SK-N-SH (cell line): Measurements from ENCODE around the gene PRAF2. TPM values are rescaled to one million over a fixed set of nuclear protein-coding genes. Genes with fewer than 3 reads are reported as not detected.

ENCODE experiments used
- CTCF ChIA-PET: fragments of 300-600, 350-600 bp; formaldehyde crosslinking; extraction: SDS; loops from one replicate; lab custom pipeline; 2021; lab: Yijun Ruan, JAX
- POLR2A ChIA-PET: fragments of 350-600 bp; sonication (Branson Sonifier 250); formaldehyde crosslinking; extraction: SDS; loops from one replicate; lab custom pipeline; 2020; ENCODE audit warnings: antibody characterized with exemption, inconsistent platforms; lab: Yijun Ruan, JAX
- DNase-seq: peaks from one replicate; pipeline ENCODE4 v3.0.0; 2012
- H2AFZ ChIP-seq: fragments of 200-600 bp; sonication (generic); 2 replicates; pipeline ENCODE4 v1.8.1; 2016; ENCODE audit warnings: antibody characterized with exemption, mild to moderate bottlenecking, low read depth
- H3F3A ChIP-seq: fragments of 200-600 bp; sonication (generic); replicated peaks from 2 replicates; pipeline ENCODE3; 2016; ENCODE audit warnings: antibody characterized with exemption, mild to moderate bottlenecking; ENCODE audit not compliant: insufficient read depth
- H3K27ac ChIP-seq, 2 experiments: fragments of 200-500 bp in 1 of 2; fragments of 200-600 bp in 1 of 2; sonication (Bioruptor generic) in 1 of 2; sonication (generic), shearing (Covaris generic) in 1 of 2; 2 replicates each; pipeline versions ENCODE4 v1.5.1 to v1.6.1; 2014 to 2016; ENCODE audit warnings: low read depth in 2 of 2, inconsistent platforms in 1 of 2, low read length in 1 of 2, mild to moderate bottlenecking in 1 of 2, mixed read lengths in 1 of 2
- H3K27me3 ChIP-seq: fragments of 200-600 bp; sonication (generic), shearing (Covaris generic); 2 replicates; pipeline ENCODE4 v1.6.1; 2016; ENCODE audit warnings: mixed run types; ENCODE audit not compliant: insufficient read depth
- H3K36me3 ChIP-seq, 2 experiments: fragments of 200-500 bp in 1 of 2; fragments of 200-600 bp in 1 of 2; sonication (Bioruptor generic) in 1 of 2; sonication (generic) in 1 of 2; replicated peaks in 1 of 2; 2 replicates each; pipeline versions ENCODE3 to v1.5.1; 2014 to 2016; ENCODE audit warnings: low read length in 1 of 2, mild to moderate bottlenecking in 1 of 2; ENCODE audit not compliant: insufficient read depth in 2 of 2, control insufficient read depth in 1 of 2
- H3K4me1 ChIP-seq, 2 experiments: fragments of 200-500 bp in 1 of 2; fragments of 200-600 bp in 1 of 2; sonication (Bioruptor generic) in 1 of 2; sonication (generic), shearing (Covaris generic) in 1 of 2; 2 replicates each; pipeline versions ENCODE4 v1.5.1 to v1.6.1; 2014 to 2016; ENCODE audit warnings: low read depth in 1 of 2, low read length in 1 of 2, mixed run types in 1 of 2; ENCODE audit not compliant: insufficient read depth in 2 of 2, control insufficient read depth in 1 of 2
- H3K4me2 ChIP-seq: fragments of 200-600 bp; sonication (generic), shearing (Covaris generic); 2 replicates; pipeline ENCODE4 v1.6.1; 2017; ENCODE audit warnings: mixed run types
- H3K4me3 ChIP-seq, 2 experiments: fragments of 200-500 bp in 1 of 2; fragments of 200-600 bp in 1 of 2; sonication (Bioruptor generic) in 1 of 2; sonication (generic), shearing (Covaris generic) in 1 of 2; 2 replicates each; pipeline versions ENCODE4 v1.5.1 to v1.8.1; 2014 to 2016; ENCODE audit warnings: low read depth in 2 of 2, inconsistent platforms in 1 of 2, low read length in 1 of 2, mild to moderate bottlenecking in 1 of 2, mixed read lengths in 1 of 2, moderate library complexity in 1 of 2
- H3K79me2 ChIP-seq: fragments of 200-600 bp; sonication (generic); 2 replicates; pipeline ENCODE4 v1.8.1; 2017; ENCODE audit warnings: mild to moderate bottlenecking; ENCODE audit not compliant: insufficient read depth
- H3K9ac ChIP-seq: fragments of 200-600 bp; sonication (generic); 2 replicates; pipeline ENCODE4 v1.6.1; 2017; ENCODE audit warnings: mixed run types
- H3K9me2 ChIP-seq: fragments of 200-600 bp; sonication (generic); 2 replicates; pipeline ENCODE4 v1.6.1; 2017; ENCODE audit warnings: mixed run types
- H3K9me3 ChIP-seq: fragments of 200-600 bp; sonication (generic); 2 replicates; pipeline ENCODE4 v1.6.1; 2017; ENCODE audit warnings: mixed run types, mild to moderate bottlenecking, moderate library complexity
- H4K20me1 ChIP-seq: fragments of 200-600 bp; sonication (generic); 2 replicates; pipeline ENCODE4 v1.6.1; 2017; ENCODE audit warnings: mild to moderate bottlenecking, mixed run types; ENCODE audit not compliant: insufficient read depth
- EP300 ChIP-seq, 2 experiments: IDR thresholded peaks; 2 replicates each; pipeline versions ENCODE4 v1.4.0 to v1.6.1; 2012; ENCODE audit warnings: borderline replicate concordance in 1 of 2, low read depth in 1 of 2, low read length in 1 of 2
- EZH2phosphoT487 ChIP-seq: fragments of 200-600 bp; sonication (generic); IDR thresholded peaks from 2 replicates; pipeline ENCODE4 v1.6.1; 2017; ENCODE audit warnings: low read depth, mixed run types, mild to moderate bottlenecking, antibody characterized with exemption, moderate library complexity, borderline replicate concordance
- FOXJ3 ChIP-seq: sonication (generic); formaldehyde crosslinking; IDR thresholded peaks from 2 replicates; pipeline ENCODE4 v1.5.1; 2020; ENCODE audit warnings: mild to moderate bottlenecking, missing genetic modification reagents
- FOXM1 ChIP-seq: IDR thresholded peaks from 2 replicates; pipeline ENCODE4 v1.4.0; 2012; ENCODE audit warnings: low read depth, mild to moderate bottlenecking
- GATA2 ChIP-seq: sonication (generic); formaldehyde crosslinking; IDR thresholded peaks from 2 replicates; pipeline ENCODE4 v1.5.0; 2020; ENCODE audit warnings: mild to moderate bottlenecking, missing genetic modification reagents
- JUND ChIP-seq: IDR thresholded peaks from 2 replicates; pipeline ENCODE4 v1.4.0; 2012
- NRF1 ChIP-seq: IDR thresholded peaks from 2 replicates; pipeline ENCODE4 v1.6.1; 2012; ENCODE audit warnings: low read depth, mild to moderate bottlenecking, low read length
- RCOR1 ChIP-seq: fragments of 150-350 bp; IDR thresholded peaks from 2 replicates; pipeline ENCODE4 v1.6.1; 2017; ENCODE audit warnings: antibody characterized with exemption, low read length
- RFX5 ChIP-seq: IDR thresholded peaks from 2 replicates; pipeline ENCODE4 v1.6.1; 2012; ENCODE audit warnings: mild to moderate bottlenecking, improper control_type of control experiment, low read length
- SIN3A ChIP-seq: IDR thresholded peaks from 2 replicates; pipeline ENCODE4 v1.6.1; 2012; ENCODE audit warnings: low read depth, mild to moderate bottlenecking, low read length, moderate library complexity, borderline replicate concordance
- SMC3 ChIP-seq: IDR thresholded peaks from 2 replicates; pipeline ENCODE4 v1.6.1; 2012; ENCODE audit warnings: low read depth, low read length, improper control_type of control experiment
- TAF1 ChIP-seq: IDR thresholded peaks from 2 replicates; pipeline ENCODE4 v1.6.1; 2012; ENCODE audit warnings: low read depth, mild to moderate bottlenecking, low read length, moderate library complexity, borderline replicate concordance
- TEAD4 ChIP-seq: IDR thresholded peaks from 2 replicates; pipeline ENCODE4 v1.4.0; 2012; ENCODE audit warnings: mild to moderate bottlenecking, borderline replicate concordance; ENCODE audit not compliant: insufficient read depth
- USF1 ChIP-seq: IDR thresholded peaks from 2 replicates; pipeline ENCODE4 v1.4.0; 2012; ENCODE audit warnings: low read depth, borderline replicate concordance
- YY1 ChIP-seq: IDR thresholded peaks from 2 replicates; pipeline ENCODE4 v1.4.0; 2012; ENCODE audit warnings: low read depth, mild to moderate bottlenecking
- WGBS: methylation state at CpG from one replicate; pipeline ENCODE4 v1.1.6; 2017; ENCODE audit warnings: low lambda C conversion rate; 5-methylcytosine and 5-hydroxymethylcytosine counted together
- polyA plus RNA-seq, 3 experiments: library from polyadenylated mRNA; depleted of rRNA; stranded (reverse); fragments of >200 nt; gene quantifications; 2 replicates each; pipeline ENCODE4 v1.2.3, GENCODE V29; 2012
- TF ChIP-seq, protein P1 (sequence below): fragments of 200-600 bp; sonication (generic); IDR thresholded peaks from 2 replicates; pipeline ENCODE4 v1.6.1; 2017; ENCODE audit warnings: antibody characterized with exemption, mild to moderate bottlenecking, moderate library complexity
- TF ChIP-seq, protein P2 (sequence below): IDR thresholded peaks from 2 replicates; pipeline ENCODE4 v1.4.0; 2012; ENCODE audit warnings: low read depth
- TF ChIP-seq, protein P3 (sequence below): fragments of 150-350 bp; IDR thresholded peaks from 2 replicates; pipeline ENCODE4 v1.6.1; 2017; ENCODE audit warnings: antibody characterized with exemption, low read length, low read depth, borderline replicate concordance

PRAF2 gene
- polyA plus RNA-seq, 1 of the 3 experiments (the other 2 are of a cell fraction) = 91.9 TPM

DNA sequence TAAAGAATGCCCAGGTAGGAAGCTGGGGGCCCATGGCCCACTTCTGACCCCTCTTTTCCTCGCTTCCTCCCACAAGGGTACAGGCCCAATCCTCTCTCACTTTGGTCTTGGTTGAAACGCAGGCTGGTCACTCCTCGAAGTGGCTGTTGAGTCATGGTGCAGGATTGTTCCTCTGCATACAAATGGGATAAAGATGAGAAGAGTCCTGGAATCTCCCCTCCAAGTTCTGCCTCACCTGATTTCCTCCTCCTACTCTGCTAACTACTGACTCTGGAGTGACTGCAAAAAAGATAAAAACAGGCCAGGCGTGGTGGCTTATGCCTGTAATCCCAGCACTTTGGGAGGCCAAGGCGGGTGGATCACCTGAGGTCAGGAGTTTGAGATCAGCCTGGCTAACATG, 4.1 kb upstream of the PRAF2 start:
- POLR2A ChIA-PET = no interaction called here
- CTCF ChIA-PET = interaction anchor here (0.6 kb wide), 1 partner anchor 17 kb away, joined by 3 read pairs; no protein-coding TSS in a partner anchor
- Histone ChIP-seq H3K36me3 (peaks cover 0 to 3% of the 10 kb centered on the region in 2 experiments), H4K20me1 (no peaks in the 10 kb centered on the region), H3K9me2 (no peaks in the 10 kb centered on the region), H2AFZ (no peak overlapping the region), H3K4me2 (no peak overlapping the region), H3K4me1 (peaks cover 0 to 8% of the 10 kb centered on the region in 2 experiments; a peak in 1 of 4 replicates), H3K9me3 (no peaks in the 10 kb centered on the region), H3K27me3 (no peaks in the 10 kb centered on the region; the same call in 1 of the 2 replicates), H3K79me2 (peaks cover 12% of the 10 kb centered on the region), H3K9ac (no peak overlapping the region), H3F3A (no peaks in the 10 kb centered on the region), H3K4me3 (no peak overlapping the region), H3K27ac (no peak overlapping the region)
- no peak for DNase-seq
- 65% methylated on average over 5 of the region's 5 CpGs for WGBS
- TF ChIP-seq TAF1 (no peak), YY1 (no peak), FOXM1 (no peak), NRF1 (no peak), JUND (no peak), EZH2phosphoT487 (no peak), GATA2 (CRISPR knock-in tag) (no peak), USF1 (no peak), SMC3 (no peak), RCOR1 (no peak), FOXJ3 (CRISPR knock-in tag) (no peak), TEAD4 (no peak), EP300 (IDR thresholded peaks at IDR 0.05; ENCODE audit: borderline replicate concordance in 1 of 2, low read depth in 1 of 2, low read length in 1 of 2) (no peak), RFX5 (no peak), SIN3A (no peak)
- TF ChIP-seq, protein P1, sequence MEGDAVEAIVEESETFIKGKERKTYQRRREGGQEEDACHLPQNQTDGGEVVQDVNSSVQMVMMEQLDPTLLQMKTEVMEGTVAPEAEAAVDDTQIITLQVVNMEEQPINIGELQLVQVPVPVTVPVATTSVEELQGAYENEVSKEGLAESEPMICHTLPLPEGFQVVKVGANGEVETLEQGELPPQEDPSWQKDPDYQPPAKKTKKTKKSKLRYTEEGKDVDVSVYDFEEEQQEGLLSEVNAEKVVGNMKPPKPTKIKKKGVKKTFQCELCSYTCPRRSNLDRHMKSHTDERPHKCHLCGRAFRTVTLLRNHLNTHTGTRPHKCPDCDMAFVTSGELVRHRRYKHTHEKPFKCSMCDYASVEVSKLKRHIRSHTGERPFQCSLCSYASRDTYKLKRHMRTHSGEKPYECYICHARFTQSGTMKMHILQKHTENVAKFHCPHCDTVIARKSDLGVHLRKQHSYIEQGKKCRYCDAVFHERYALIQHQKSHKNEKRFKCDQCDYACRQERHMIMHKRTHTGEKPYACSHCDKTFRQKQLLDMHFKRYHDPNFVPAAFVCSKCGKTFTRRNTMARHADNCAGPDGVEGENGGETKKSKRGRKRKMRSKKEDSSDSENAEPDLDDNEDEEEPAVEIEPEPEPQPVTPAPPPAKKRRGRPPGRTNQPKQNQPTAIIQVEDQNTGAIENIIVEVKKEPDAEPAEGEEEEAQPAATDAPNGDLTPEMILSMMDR = no peak
- TF ChIP-seq, protein P2, sequence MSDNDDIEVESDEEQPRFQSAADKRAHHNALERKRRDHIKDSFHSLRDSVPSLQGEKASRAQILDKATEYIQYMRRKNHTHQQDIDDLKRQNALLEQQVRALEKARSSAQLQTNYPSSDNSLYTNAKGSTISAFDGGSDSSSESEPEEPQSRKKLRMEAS = no peak
- TF ChIP-seq, protein P3, sequence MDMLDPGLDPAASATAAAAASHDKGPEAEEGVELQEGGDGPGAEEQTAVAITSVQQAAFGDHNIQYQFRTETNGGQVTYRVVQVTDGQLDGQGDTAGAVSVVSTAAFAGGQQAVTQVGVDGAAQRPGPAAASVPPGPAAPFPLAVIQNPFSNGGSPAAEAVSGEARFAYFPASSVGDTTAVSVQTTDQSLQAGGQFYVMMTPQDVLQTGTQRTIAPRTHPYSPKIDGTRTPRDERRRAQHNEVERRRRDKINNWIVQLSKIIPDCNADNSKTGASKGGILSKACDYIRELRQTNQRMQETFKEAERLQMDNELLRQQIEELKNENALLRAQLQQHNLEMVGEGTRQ = no peak
